Measurements from ENCODE around the gene FRMD6.

DNA sequence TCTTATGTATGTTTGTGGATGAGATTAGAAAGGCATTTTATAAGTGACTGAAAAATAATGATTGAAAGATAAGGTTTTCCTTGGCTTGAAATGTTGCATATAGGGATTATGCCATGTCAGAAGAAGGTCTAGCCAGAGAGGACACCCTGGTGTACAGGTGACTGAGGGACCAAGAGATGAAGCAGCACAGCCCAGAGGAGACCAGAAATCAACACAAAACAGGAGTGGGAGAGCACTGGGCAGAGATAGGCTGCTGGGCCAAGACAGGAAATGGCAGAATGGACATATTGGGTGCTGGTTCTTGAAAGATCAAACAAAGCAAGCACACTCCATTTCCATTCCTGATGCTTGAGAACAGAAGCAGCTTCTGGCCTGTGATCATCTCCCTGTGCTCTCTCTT, 24.4 kb upstream of the FRMD6 start:
- TF ChIP-seq, protein P1, sequence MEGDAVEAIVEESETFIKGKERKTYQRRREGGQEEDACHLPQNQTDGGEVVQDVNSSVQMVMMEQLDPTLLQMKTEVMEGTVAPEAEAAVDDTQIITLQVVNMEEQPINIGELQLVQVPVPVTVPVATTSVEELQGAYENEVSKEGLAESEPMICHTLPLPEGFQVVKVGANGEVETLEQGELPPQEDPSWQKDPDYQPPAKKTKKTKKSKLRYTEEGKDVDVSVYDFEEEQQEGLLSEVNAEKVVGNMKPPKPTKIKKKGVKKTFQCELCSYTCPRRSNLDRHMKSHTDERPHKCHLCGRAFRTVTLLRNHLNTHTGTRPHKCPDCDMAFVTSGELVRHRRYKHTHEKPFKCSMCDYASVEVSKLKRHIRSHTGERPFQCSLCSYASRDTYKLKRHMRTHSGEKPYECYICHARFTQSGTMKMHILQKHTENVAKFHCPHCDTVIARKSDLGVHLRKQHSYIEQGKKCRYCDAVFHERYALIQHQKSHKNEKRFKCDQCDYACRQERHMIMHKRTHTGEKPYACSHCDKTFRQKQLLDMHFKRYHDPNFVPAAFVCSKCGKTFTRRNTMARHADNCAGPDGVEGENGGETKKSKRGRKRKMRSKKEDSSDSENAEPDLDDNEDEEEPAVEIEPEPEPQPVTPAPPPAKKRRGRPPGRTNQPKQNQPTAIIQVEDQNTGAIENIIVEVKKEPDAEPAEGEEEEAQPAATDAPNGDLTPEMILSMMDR (IDR thresholded peaks at IDR 0.05), result no peak
- TF ChIP-seq POLR2A (IDR thresholded peaks at IDR 0.05), result no peak

All from ovary (tissue), 3 donors.